ENCODE results near the gene EFR3B. TPM values are rescaled to one million over a fixed set of nuclear protein-coding genes. Genes with fewer than 3 reads are reported as not detected.
"Not testable (repeated sequence)": the region's sequence is repeated elsewhere in the genome, so short reads cannot be mapped to it uniquely, and the experiment has no call there.

Gene EFR3B
- total RNA-seq (ENCODE audit: insufficient read depth, low replicate concordance): 4.3 TPM

- DNase-seq (ENCODE audit: low spot score): peak; percentile 97
Observed at GRCh38 chr2:25041928-25042320, at the start of gene EFR3B. Gene EFR3B (plus strand): TSS chr2:25042076. CDS start chr2:25042313, 237 bp downstream.

GRCh38 chr2:24993406-24994145 lies 48.3 kb upstream of the EFR3B start:
- DNase-seq (ENCODE audit: low spot score): peak; percentile 25

GRCh38 chr2:24994146-24994724 lies 47.6 kb upstream of the EFR3B start:
- no peak for DNase-seq (ENCODE audit: low spot score)

GRCh38 chr2:24999097-24999496 lies 42.8 kb upstream of the EFR3B start:
- not testable (repeated sequence) for DNase-seq (ENCODE audit: low spot score)

- DNase-seq (ENCODE audit: low spot score): no peak
Observed at GRCh38 chr2:25000036-25000435, 41.8 kb upstream of the EFR3B start.

- peak; percentile 59 for DNase-seq (ENCODE audit: low spot score)
Observed at GRCh38 chr2:25000503-25001324, 41.2 kb upstream of the EFR3B start.

- DNase-seq (ENCODE audit: low spot score): no peak
Observed at GRCh38 chr2:25001325-25001637, 40.6 kb upstream of the EFR3B start.

- DNase-seq (ENCODE audit: low spot score): peak; percentile 71
Observed at GRCh38 chr2:25002066-25002465, 39.8 kb upstream of the EFR3B start.

GRCh38 chr2:25009954-25010353 lies 31.9 kb upstream of the EFR3B start:
- DNase-seq (ENCODE audit: low spot score): no peak

- not testable (repeated sequence) for DNase-seq (ENCODE audit: low spot score)
Observed at GRCh38 chr2:25011342-25011741, 30.5 kb upstream of the EFR3B start.

- no peak for DNase-seq (ENCODE audit: low spot score)
Observed at GRCh38 chr2:25014631-25015030, 27.2 kb upstream of the EFR3B start.

- no peak for DNase-seq (ENCODE audit: low spot score)
Observed at GRCh38 chr2:25018681-25019080, 23.2 kb upstream of the EFR3B start.

GRCh38 chr2:25021791-25022362 lies 20.0 kb upstream of the EFR3B start:
- no peak for DNase-seq (ENCODE audit: low spot score)

GRCh38 chr2:25023333-25023732 lies 18.5 kb upstream of the EFR3B start:
- no peak for DNase-seq (ENCODE audit: low spot score)

GRCh38 chr2:25025229-25026007 lies 16.5 kb upstream of the EFR3B start:
- no peak for DNase-seq (ENCODE audit: low spot score)

GRCh38 chr2:25026008-25026530 lies 15.8 kb upstream of the EFR3B start:
- DNase-seq (ENCODE audit: low spot score): no peak

GRCh38 chr2:25029183-25029554 lies 12.7 kb upstream of the EFR3B start:
- no peak for DNase-seq (ENCODE audit: low spot score)

- no peak for DNase-seq (ENCODE audit: low spot score)
Observed at GRCh38 chr2:25030702-25031101, 11.2 kb upstream of the EFR3B start.

GRCh38 chr2:25032094-25032493 lies 9.8 kb upstream of the EFR3B start:
- DNase-seq (ENCODE audit: low spot score): peak; percentile 66

GRCh38 chr2:25032901-25033300 lies 9.0 kb upstream of the EFR3B start:
- no peak for DNase-seq (ENCODE audit: low spot score)

GRCh38 chr2:25034081-25034480 lies 7.8 kb upstream of the EFR3B start:
- DNase-seq (ENCODE audit: low spot score): no peak

Measured in umbilical cord (tissue), 2 donors.